ENCODE measurements around the gene TMEM170B. TPM values are rescaled to one million over a fixed set of nuclear protein-coding genes. Genes with fewer than 3 reads are reported as not detected.
A peak's percentile ranks its signal among the peaks of the same experiment; 100 is the strongest.

Gene TMEM170B
- total RNA-seq, 1 donor from 2014 or later = 19.7 TPM

DNA sequence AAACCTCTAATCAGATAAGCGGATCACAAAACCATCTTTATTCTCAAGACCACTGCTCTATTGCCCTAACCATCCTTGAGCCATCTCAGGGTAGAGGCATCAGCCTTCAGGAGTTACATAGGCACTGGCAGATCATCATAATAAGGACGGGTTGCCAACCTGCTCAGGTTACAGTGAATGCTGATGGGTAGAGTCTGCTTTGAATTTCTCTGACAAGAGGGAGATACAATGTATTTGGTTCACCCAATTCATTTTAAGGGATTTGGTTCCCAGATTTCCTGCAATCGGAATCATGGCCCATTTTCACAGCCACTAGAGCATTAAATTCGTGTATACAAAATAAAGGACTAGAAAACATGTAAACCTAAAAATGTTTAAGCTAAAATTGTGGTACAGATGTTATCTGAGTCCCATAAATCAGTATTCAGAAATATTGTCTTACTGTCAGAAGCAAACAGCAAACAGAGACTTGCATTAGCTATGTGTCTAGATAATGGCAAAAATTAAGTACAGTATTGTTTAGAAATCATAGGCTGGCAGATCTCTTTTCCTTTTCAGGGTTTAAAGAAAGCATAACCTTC, 41.9 kb upstream of the TMEM170B start:
- no peaks in the 10 kb centered on the region for H3K9me3 ChIP-seq (ENCODE audit: low read depth)
- H3K36me3 Mint-ChIP-seq = no peaks in the 10 kb centered on the region
- H4K20me1 ChIP-seq (ENCODE audit: low read depth) = no peaks in the 10 kb centered on the region
- H3K4me1 ChIP-seq = no peaks in the 10 kb centered on the region
- DNase-seq (ENCODE audit: low spot score) = no peak
- TF ChIP-seq EZH2 (IDR thresholded peaks at IDR 0.05) = no peak
- TF ChIP-seq EZH2phosphoT487 (IDR thresholded peaks at IDR 0.05) = no peak
- TF ChIP-seq, protein P1, sequence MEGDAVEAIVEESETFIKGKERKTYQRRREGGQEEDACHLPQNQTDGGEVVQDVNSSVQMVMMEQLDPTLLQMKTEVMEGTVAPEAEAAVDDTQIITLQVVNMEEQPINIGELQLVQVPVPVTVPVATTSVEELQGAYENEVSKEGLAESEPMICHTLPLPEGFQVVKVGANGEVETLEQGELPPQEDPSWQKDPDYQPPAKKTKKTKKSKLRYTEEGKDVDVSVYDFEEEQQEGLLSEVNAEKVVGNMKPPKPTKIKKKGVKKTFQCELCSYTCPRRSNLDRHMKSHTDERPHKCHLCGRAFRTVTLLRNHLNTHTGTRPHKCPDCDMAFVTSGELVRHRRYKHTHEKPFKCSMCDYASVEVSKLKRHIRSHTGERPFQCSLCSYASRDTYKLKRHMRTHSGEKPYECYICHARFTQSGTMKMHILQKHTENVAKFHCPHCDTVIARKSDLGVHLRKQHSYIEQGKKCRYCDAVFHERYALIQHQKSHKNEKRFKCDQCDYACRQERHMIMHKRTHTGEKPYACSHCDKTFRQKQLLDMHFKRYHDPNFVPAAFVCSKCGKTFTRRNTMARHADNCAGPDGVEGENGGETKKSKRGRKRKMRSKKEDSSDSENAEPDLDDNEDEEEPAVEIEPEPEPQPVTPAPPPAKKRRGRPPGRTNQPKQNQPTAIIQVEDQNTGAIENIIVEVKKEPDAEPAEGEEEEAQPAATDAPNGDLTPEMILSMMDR (IDR thresholded peaks at IDR 0.05) = no peak
- peaks cover 10% of the 10 kb centered on the region for H3K4me1 Mint-ChIP-seq
- H3K4me2 ChIP-seq = no peak overlapping the region
- no peaks in the 10 kb centered on the region for H3K9me3 Mint-ChIP-seq
- H3K79me2 ChIP-seq (ENCODE audit: low read depth) = no peaks in the 10 kb centered on the region
- H3K27me3 ChIP-seq = no peaks in the 10 kb centered on the region
- no peaks in the 10 kb centered on the region for H3K27me3 Mint-ChIP-seq (ENCODE audit: insufficient read depth, low read depth)
- H3F3A ChIP-seq (ENCODE audit: low read depth) = no peaks in the 10 kb centered on the region
- no peak overlapping the region for H3K27ac Mint-ChIP-seq
- no peak overlapping the region for H3K27ac ChIP-seq
- no peak overlapping the region for H3K9ac ChIP-seq
- H2AFZ ChIP-seq (replicated peaks) = no peak overlapping the region
- no peak overlapping the region for H3K4me3 Mint-ChIP-seq
- no peaks in the 10 kb centered on the region for H3K36me3 ChIP-seq
- no peak overlapping the region for H3K4me3 ChIP-seq

DNA sequence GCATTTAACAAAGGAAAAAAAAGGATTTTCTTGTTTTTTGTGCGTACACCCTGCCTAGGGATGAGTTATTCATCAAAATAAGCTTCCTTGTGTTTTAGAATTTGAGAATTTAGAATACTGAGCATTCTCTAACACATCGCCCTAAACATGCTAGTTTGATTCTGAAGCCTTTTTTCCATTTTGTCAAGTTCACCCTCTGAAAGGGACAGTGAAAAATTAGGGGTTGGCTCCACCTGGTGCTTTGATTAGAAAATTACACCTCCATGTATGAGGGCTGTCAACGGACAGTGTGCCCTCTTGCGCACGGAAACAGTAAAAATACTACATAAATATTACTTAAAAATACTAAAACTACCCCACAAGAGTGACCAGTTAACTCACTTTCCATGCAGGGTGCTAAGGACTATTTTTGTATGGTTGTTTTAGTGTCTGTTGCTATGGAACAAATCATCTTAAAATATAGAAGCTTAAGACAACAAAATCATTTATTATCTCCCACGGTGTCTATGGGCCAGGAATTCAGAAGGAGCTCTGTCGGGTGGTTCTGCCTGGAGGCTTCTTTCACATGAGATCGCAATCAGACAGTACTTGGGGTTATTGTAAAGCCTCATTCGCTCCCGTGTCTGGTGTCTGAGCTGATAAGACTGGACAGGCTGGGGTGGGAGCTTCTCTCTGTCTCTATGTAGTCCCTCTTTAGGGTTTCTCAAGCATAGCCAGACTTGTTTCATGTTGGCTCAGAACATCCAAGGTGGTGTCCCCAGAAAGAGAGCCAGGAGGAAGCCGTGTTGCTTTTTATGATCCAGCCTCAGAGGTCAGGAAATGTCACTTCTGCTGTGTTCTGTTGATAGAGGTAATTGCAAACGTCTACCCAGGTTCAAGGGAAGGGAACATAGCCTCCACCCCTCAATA, 41.1 kb upstream of the TMEM170B start:
- Histone ChIP-seq H3K4me3 (no peak overlapping the region), H3K36me3 (no peaks in the 10 kb centered on the region), H4K20me1 (ENCODE audit: low read depth) (no peaks in the 10 kb centered on the region), H3K4me2 (no peak overlapping the region), H3K27ac (no peak overlapping the region), H3K9ac (no peak overlapping the region), H3K4me1 (no peaks in the 10 kb centered on the region), H3F3A (ENCODE audit: low read depth) (no peaks in the 10 kb centered on the region), H3K27me3 (no peaks in the 10 kb centered on the region), H3K79me2 (ENCODE audit: low read depth) (no peaks in the 10 kb centered on the region), H2AFZ (replicated peaks) (no peak overlapping the region), H3K9me3 (ENCODE audit: low read depth) (no peaks in the 10 kb centered on the region)
- Mint-ChIP-seq H3K9me3 (no peaks in the 10 kb centered on the region), H3K4me1 (peaks cover 10% of the 10 kb centered on the region), H3K27ac (no peak overlapping the region), H3K27me3 (ENCODE audit: insufficient read depth, low read depth) (no peaks in the 10 kb centered on the region), H3K4me3 (no peak overlapping the region), H3K36me3 (no peaks in the 10 kb centered on the region)
- TF ChIP-seq, protein P1 (IDR thresholded peaks at IDR 0.05) = peak; percentile 95
- TF ChIP-seq EZH2 (IDR thresholded peaks at IDR 0.05) (no peak), EZH2phosphoT487 (IDR thresholded peaks at IDR 0.05) (no peak)
- DNase-seq (ENCODE audit: low spot score) = peak; percentile 74

DNA sequence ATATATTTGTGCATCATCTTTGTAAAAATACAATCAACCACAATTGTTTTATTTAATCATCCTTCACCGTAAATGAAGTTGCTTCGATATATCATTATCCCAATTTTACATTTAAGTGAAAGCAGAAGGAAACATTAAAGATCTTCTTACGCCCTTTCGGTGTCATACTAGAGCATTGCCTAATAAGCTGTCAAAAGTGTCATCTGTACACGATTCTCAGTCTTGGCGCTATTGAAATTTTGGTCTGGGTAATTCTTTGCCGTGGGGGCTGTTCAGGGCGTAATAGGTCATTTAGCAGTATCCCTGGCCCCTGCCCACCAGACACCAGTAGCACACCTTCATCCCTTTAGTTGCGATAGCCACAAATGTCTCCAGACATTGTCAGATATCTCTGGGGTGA, 40.4 kb upstream of the TMEM170B start:
- H3K36me3 ChIP-seq = no peaks in the 10 kb centered on the region
- H2AFZ ChIP-seq (replicated peaks) = no peak overlapping the region
- Mint-ChIP-seq H3K9me3 (no peaks in the 10 kb centered on the region), H3K36me3 (no peaks in the 10 kb centered on the region), H3K4me1 (peaks cover 10% of the 10 kb centered on the region), H3K27me3 (ENCODE audit: insufficient read depth, low read depth) (no peaks in the 10 kb centered on the region), H3K27ac (no peak overlapping the region), H3K4me3 (no peak overlapping the region)
- H3K27ac ChIP-seq = no peak overlapping the region
- H3K4me2 ChIP-seq = no peak overlapping the region
- H3K4me1 ChIP-seq = no peaks in the 10 kb centered on the region
- no peak for TF ChIP-seq EZH2phosphoT487 (IDR thresholded peaks at IDR 0.05)
- TF ChIP-seq EZH2 (IDR thresholded peaks at IDR 0.05) = no peak
- TF ChIP-seq, protein P1 (IDR thresholded peaks at IDR 0.05) = no peak
- H3K9me3 ChIP-seq (ENCODE audit: low read depth) = no peaks in the 10 kb centered on the region
- no peak overlapping the region for H3K4me3 ChIP-seq
- H4K20me1 ChIP-seq (ENCODE audit: low read depth) = no peaks in the 10 kb centered on the region
- H3K27me3 ChIP-seq = no peaks in the 10 kb centered on the region
- H3K9ac ChIP-seq = no peak overlapping the region
- H3K79me2 ChIP-seq (ENCODE audit: low read depth) = no peaks in the 10 kb centered on the region
- H3F3A ChIP-seq (ENCODE audit: low read depth) = no peaks in the 10 kb centered on the region
- no peak for DNase-seq (ENCODE audit: low spot score)

All from neural progenitor cell (in vitro differentiated cells).